WTC11 (cell line): ENCODE results near the gene ZNF577. TPM values are rescaled to one million over a fixed set of nuclear protein-coding genes. Genes with fewer than 3 reads are reported as not detected.

Source experiments
- ATAC-seq: fragments of 200-7000 bp; cut with Tn5 transposase; 2 replicates; pipeline ENCODE4 v1.10.0; 2021; ENCODE audit warnings: mild to moderate bottlenecking, moderate library complexity
- CTCF ChIA-PET: fragments of 300-600 bp; sonication (Branson Sonifier 250); formaldehyde crosslinking; loops from one replicate; lab custom pipeline; 2021; ENCODE audit warnings: antibody characterized with exemption; lab: Charles Lee
- POLR2A ChIA-PET: fragments of 350-600 bp; sonication (Branson Sonifier 250); formaldehyde crosslinking; loops from one replicate; lab custom pipeline; 2021; ENCODE audit warnings: antibody characterized with exemption; lab: Charles Lee
- DNase-seq: peaks from one replicate; pipeline ENCODE4 v3.0.0; 2021; ENCODE audit warnings: low spot score
- H3K27ac Mint-ChIP-seq: 2 replicates; pipeline ENCODE4 v1.8.0; 2021; ENCODE audit warnings: mixed read lengths
- H3K27me3 Mint-ChIP-seq: 2 replicates; pipeline ENCODE4 v1.8.0; 2021; ENCODE audit warnings: low read depth, mild to moderate bottlenecking, moderate library complexity, mixed read lengths
- H3K36me3 Mint-ChIP-seq: 2 replicates; pipeline ENCODE4 v1.8.0; 2021; ENCODE audit warnings: mixed read lengths
- H3K4me1 Mint-ChIP-seq: 2 replicates; pipeline ENCODE4 v1.8.0; 2022; ENCODE audit warnings: mixed read lengths
- H3K4me3 Mint-ChIP-seq: 2 replicates; pipeline ENCODE4 v1.8.0; 2021; ENCODE audit warnings: mild to moderate bottlenecking, moderate library complexity, mixed read lengths
- H3K9me3 Mint-ChIP-seq: 2 replicates; pipeline ENCODE4 v1.8.0; 2021; ENCODE audit warnings: mixed read lengths
- JUN ChIP-seq: sonication (generic); formaldehyde crosslinking; IDR thresholded peaks from 2 replicates; pipeline ENCODE4 v1.8.0; 2023; ENCODE audit warnings: mild to moderate bottlenecking, missing genetic modification reagents
- MYBL2 ChIP-seq: sonication (generic); formaldehyde crosslinking; IDR thresholded peaks from 2 replicates; pipeline ENCODE4 v1.8.1; 2023; ENCODE audit warnings: mild to moderate bottlenecking, moderate library complexity, missing genetic modification reagents
- NFATC4 ChIP-seq: fragments of 250-450 bp; sonication (Bioruptor Pico); IDR thresholded peaks from 2 replicates; pipeline ENCODE4 v1.9.0; 2021; ENCODE audit warnings: mild to moderate bottlenecking
- NFE2L1 ChIP-seq: sonication (generic); formaldehyde crosslinking; IDR thresholded peaks from 2 replicates; pipeline ENCODE4 v1.8.1; 2023; ENCODE audit warnings: missing genetic modification reagents
- NFYB ChIP-seq: sonication (generic); formaldehyde crosslinking; conservative IDR thresholded peaks from 2 replicates; pipeline ENCODE4 v1.8.0; 2022; ENCODE audit warnings: low read depth, missing genetic modification reagents
- PRRX2 ChIP-seq: fragments of 250-450 bp; sonication (Bioruptor Pico); IDR thresholded peaks from 2 replicates; pipeline ENCODE4 v1.8.0; 2021; ENCODE audit warnings: mild to moderate bottlenecking
- RELA ChIP-seq: sonication (generic); formaldehyde crosslinking; IDR thresholded peaks from 2 replicates; pipeline ENCODE4 v1.8.1; 2022; ENCODE audit warnings: missing genetic modification reagents, mild to moderate bottlenecking, borderline replicate concordance
- SMAD3 ChIP-seq: sonication (generic); formaldehyde crosslinking; IDR thresholded peaks from 2 replicates; pipeline ENCODE4 v1.8.0; 2022; ENCODE audit warnings: missing genetic modification reagents, mild to moderate bottlenecking, borderline replicate concordance
- TP53 ChIP-seq: sonication (generic); formaldehyde crosslinking; IDR thresholded peaks from 2 replicates; pipeline ENCODE4 v1.8.1; 2023; ENCODE audit warnings: mild to moderate bottlenecking, missing genetic modification reagents
- ZBTB21 ChIP-seq: sonication (generic); formaldehyde crosslinking; IDR thresholded peaks from 2 replicates; pipeline ENCODE4 v1.8.1; 2023; ENCODE audit warnings: mild to moderate bottlenecking, missing genetic modification reagents, borderline replicate concordance
- ZNF138 ChIP-seq: sonication (generic); formaldehyde crosslinking; conservative IDR thresholded peaks from 2 replicates; pipeline ENCODE4 v1.8.1; 2022; ENCODE audit warnings: mild to moderate bottlenecking, moderate library complexity, missing genetic modification reagents
- ZNF232 ChIP-seq: sonication (generic); formaldehyde crosslinking; IDR thresholded peaks from 2 replicates; pipeline ENCODE4 v1.8.0; 2022; ENCODE audit warnings: mild to moderate bottlenecking, missing genetic modification reagents
- ZNF317 ChIP-seq: sonication (generic); formaldehyde crosslinking; IDR thresholded peaks from 2 replicates; pipeline ENCODE4 v1.8.1; 2023; ENCODE audit warnings: low read depth, mild to moderate bottlenecking, moderate library complexity, missing genetic modification reagents, borderline replicate concordance
- total RNA-seq: library from RNA; stranded (reverse); gene quantifications from 3 replicates; pipeline ENCODE4 v1.2.3, GENCODE V29; 2021
- TF ChIP-seq, protein P1 (sequence below): sonication (generic); formaldehyde crosslinking; IDR thresholded peaks from 2 replicates; pipeline ENCODE4 v1.8.1; 2023; ENCODE audit warnings: mild to moderate bottlenecking, missing genetic modification reagents, moderate library complexity
- TF ChIP-seq, protein P2 (sequence below): sonication (generic); formaldehyde crosslinking; IDR thresholded peaks from 2 replicates; pipeline ENCODE4 v1.8.0; 2022; ENCODE audit warnings: mild to moderate bottlenecking, missing genetic modification reagents
- TF ChIP-seq, protein P3 (sequence below): fragments of 250-450 bp; sonication (Bioruptor Pico); IDR thresholded peaks from 2 replicates; pipeline ENCODE4 v1.9.0; 2021; ENCODE audit warnings: mild to moderate bottlenecking
- TF ChIP-seq, protein P4 (sequence below): sonication (generic); formaldehyde crosslinking; conservative IDR thresholded peaks from 2 replicates; pipeline ENCODE4 v1.8.1; 2022; ENCODE audit warnings: mild to moderate bottlenecking, missing genetic modification reagents
- TF ChIP-seq, protein P5 (sequence below): sonication (generic); formaldehyde crosslinking; conservative IDR thresholded peaks from 2 replicates; pipeline ENCODE4 v1.8.1; 2023; ENCODE audit warnings: mild to moderate bottlenecking, low read depth, missing genetic modification reagents, moderate library complexity
- TF ChIP-seq, protein P6 (sequence below): sonication (generic); formaldehyde crosslinking; IDR thresholded peaks from 2 replicates; pipeline ENCODE4 v1.8.1; 2023; ENCODE audit warnings: mild to moderate bottlenecking, missing genetic modification reagents, moderate library complexity
- TF ChIP-seq, protein P7 (sequence below): fragments of 250-450 bp; sonication (Bioruptor Pico); IDR thresholded peaks from 2 replicates; pipeline ENCODE4 v1.9.0; 2021; ENCODE audit warnings: moderate library complexity, mild to moderate bottlenecking, inconsistent platforms, borderline replicate concordance
- TF ChIP-seq, protein P8 (sequence below): sonication (generic); formaldehyde crosslinking; IDR thresholded peaks from 2 replicates; pipeline ENCODE4 v1.8.1; 2023; ENCODE audit warnings: mild to moderate bottlenecking, moderate library complexity, missing genetic modification reagents
- TF ChIP-seq, protein P9 (sequence below): fragments of 200-600 bp; IDR thresholded peaks from 2 replicates; pipeline ENCODE4 v1.8.0; 2022; ENCODE audit warnings: antibody characterized with exemption
- TF ChIP-seq, protein P10 (sequence below): sonication (generic); formaldehyde crosslinking; IDR thresholded peaks from 2 replicates; pipeline ENCODE4 v1.8.1; 2022; ENCODE audit warnings: mild to moderate bottlenecking, moderate library complexity, missing genetic modification reagents

ZNF577 gene
- total RNA-seq, 1 experiment from 2014 or later = 45.2 TPM

DNA sequence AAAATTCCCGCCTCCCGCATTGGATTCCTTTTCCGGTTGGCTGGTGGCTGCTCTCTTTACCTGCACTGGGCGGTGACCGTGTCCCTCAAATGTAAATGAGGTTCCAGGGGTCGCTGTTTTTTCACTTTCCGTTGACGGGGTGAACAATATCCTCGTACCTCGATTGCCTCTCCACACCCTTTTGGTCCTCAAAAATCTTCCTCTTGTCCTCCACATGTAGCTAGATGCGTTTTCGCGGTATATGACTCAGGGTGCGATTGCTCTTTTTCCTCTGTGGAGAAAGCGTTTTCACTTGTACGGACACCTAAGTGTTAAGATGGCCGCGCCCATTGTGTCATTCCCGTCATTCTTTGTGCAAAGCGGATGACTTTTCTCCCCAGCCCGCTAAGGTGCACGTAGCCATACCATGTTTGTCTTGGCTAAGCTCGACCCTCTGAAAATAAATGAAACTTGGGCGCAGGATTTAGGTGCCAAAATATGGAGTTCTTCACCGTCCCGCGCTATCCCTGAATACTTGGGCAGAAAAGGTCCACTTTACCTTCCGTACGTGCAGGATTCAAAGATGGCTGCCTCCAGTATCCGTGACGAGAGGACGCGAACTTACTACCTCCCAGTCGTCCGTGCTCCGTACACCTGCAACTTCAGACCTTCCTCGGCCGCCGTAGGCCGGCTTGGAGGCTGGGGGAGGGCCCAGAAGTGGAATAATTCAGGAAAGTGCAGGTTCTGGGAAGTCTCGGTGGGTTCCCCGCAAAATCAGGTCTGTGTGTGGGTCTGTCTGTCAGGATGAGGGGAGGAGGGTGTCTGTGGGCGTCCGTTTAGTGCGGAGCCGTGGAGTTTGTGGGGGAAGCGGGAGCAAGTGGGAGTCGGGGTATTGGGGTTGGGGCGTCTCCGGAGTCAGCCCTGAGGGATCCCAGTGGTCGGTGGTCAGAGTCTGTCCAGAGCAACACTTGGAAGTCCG, 39.3 kb upstream of the ZNF577 start, which contains the start of gene ZNF613 (continued):
- TF ChIP-seq, protein P1, sequence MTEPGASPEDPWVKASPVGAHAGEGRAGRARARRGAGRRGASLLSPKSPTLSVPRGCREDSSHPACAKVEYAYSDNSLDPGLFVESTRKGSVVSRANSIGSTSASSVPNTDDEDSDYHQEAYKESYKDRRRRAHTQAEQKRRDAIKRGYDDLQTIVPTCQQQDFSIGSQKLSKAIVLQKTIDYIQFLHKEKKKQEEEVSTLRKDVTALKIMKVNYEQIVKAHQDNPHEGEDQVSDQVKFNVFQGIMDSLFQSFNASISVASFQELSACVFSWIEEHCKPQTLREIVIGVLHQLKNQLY = no peak
- TF ChIP-seq RELA (CRISPR knock-in tag) (no peak), TP53 (CRISPR knock-in tag) (no peak), NFATC4 (no peak), PRRX2 (no peak), NFE2L1 (peak; percentile 9; the same call in 1 of the 2 replicates), MYBL2 (CRISPR knock-in tag) (no peak), ZNF232 (no peak), NFYB (peak; percentile 68), ZNF138 (CRISPR knock-in tag) (no peak), ZBTB21 (CRISPR knock-in tag) (no peak)
- TF ChIP-seq, protein P2, sequence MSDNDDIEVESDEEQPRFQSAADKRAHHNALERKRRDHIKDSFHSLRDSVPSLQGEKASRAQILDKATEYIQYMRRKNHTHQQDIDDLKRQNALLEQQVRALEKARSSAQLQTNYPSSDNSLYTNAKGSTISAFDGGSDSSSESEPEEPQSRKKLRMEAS (CRISPR knock-in tag) = peak; percentile 47; the same call in 1 of the 2 replicates
- TF ChIP-seq, protein P3, sequence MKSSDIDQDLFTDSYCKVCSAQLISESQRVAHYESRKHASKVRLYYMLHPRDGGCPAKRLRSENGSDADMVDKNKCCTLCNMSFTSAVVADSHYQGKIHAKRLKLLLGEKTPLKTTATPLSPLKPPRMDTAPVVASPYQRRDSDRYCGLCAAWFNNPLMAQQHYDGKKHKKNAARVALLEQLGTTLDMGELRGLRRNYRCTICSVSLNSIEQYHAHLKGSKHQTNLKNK = no peak
- TF ChIP-seq, protein P4, sequence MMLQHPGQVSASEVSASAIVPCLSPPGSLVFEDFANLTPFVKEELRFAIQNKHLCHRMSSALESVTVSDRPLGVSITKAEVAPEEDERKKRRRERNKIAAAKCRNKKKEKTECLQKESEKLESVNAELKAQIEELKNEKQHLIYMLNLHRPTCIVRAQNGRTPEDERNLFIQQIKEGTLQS (CRISPR knock-in tag) = no peak
- TF ChIP-seq, protein P5, sequence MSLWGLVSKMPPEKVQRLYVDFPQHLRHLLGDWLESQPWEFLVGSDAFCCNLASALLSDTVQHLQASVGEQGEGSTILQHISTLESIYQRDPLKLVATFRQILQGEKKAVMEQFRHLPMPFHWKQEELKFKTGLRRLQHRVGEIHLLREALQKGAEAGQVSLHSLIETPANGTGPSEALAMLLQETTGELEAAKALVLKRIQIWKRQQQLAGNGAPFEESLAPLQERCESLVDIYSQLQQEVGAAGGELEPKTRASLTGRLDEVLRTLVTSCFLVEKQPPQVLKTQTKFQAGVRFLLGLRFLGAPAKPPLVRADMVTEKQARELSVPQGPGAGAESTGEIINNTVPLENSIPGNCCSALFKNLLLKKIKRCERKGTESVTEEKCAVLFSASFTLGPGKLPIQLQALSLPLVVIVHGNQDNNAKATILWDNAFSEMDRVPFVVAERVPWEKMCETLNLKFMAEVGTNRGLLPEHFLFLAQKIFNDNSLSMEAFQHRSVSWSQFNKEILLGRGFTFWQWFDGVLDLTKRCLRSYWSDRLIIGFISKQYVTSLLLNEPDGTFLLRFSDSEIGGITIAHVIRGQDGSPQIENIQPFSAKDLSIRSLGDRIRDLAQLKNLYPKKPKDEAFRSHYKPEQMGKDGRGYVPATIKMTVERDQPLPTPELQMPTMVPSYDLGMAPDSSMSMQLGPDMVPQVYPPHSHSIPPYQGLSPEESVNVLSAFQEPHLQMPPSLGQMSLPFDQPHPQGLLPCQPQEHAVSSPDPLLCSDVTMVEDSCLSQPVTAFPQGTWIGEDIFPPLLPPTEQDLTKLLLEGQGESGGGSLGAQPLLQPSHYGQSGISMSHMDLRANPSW = no peak
- TF ChIP-seq, protein P6, sequence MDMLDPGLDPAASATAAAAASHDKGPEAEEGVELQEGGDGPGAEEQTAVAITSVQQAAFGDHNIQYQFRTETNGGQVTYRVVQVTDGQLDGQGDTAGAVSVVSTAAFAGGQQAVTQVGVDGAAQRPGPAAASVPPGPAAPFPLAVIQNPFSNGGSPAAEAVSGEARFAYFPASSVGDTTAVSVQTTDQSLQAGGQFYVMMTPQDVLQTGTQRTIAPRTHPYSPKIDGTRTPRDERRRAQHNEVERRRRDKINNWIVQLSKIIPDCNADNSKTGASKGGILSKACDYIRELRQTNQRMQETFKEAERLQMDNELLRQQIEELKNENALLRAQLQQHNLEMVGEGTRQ = no peak
- TF ChIP-seq, all 79 proteins: peak for 10

DNA sequence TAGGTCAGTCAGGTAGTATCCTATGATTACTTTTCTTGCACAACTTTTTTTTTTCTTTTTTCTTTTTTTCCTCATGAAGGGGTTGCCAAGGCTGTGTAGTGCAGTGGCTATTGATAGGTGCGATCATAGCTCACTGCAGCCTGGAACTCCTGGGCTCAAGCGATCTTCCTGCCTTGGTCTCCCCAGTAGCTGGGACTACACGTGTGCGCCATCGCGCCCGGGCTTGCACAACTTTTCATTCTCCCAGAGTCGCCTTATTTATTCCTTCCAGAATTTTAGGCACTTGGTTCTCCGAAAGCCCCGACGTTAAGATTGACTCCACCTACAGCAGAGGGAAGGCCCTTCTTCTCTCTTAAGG, 38.7 kb upstream of the ZNF577 start:
- ATAC-seq (no peak), DNase-seq (no peak)
- ChIA-PET CTCF (no interaction called here), POLR2A (no interaction called here)
- peak overlapping the region; percentile 99 for H3K4me3 Mint-ChIP-seq
- TF ChIP-seq TP53 (CRISPR knock-in tag) (no peak), JUN (CRISPR knock-in tag) (no peak), SMAD3 (CRISPR knock-in tag) (no peak), ZNF317 (CRISPR knock-in tag) (no peak), ZBTB21 (CRISPR knock-in tag) (no peak)
- TF ChIP-seq, protein P7, sequence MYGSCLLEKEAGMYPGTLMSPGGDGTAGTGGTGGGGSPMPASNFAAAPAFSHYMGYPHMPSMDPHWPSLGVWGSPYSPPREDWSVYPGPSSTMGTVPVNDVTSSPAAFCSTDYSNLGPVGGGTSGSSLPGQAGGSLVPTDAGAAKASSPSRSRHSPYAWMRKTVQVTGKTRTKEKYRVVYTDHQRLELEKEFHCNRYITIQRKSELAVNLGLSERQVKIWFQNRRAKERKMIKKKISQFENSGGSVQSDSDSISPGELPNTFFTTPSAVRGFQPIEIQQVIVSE (CRISPR knock-in tag) = no peak
- TF ChIP-seq, protein P8, sequence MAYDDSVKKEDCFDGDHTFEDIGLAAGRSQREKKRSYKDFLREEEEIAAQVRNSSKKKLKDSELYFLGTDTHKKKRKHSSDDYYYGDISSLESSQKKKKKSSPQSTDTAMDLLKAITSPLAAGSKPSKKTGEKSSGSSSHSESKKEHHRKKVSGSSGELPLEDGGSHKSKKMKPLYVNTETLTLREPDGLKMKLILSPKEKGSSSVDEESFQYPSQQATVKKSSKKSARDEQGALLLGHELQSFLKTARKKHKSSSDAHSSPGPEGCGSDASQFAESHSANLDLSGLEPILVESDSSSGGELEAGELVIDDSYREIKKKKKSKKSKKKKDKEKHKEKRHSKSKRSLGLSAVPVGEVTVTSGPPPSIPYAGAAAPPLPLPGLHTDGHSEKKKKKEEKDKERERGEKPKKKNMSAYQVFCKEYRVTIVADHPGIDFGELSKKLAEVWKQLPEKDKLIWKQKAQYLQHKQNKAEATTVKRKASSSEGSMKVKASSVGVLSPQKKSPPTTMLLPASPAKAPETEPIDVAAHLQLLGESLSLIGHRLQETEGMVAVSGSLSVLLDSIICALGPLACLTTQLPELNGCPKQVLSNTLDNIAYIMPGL = no peak
- TF ChIP-seq, protein P9, sequence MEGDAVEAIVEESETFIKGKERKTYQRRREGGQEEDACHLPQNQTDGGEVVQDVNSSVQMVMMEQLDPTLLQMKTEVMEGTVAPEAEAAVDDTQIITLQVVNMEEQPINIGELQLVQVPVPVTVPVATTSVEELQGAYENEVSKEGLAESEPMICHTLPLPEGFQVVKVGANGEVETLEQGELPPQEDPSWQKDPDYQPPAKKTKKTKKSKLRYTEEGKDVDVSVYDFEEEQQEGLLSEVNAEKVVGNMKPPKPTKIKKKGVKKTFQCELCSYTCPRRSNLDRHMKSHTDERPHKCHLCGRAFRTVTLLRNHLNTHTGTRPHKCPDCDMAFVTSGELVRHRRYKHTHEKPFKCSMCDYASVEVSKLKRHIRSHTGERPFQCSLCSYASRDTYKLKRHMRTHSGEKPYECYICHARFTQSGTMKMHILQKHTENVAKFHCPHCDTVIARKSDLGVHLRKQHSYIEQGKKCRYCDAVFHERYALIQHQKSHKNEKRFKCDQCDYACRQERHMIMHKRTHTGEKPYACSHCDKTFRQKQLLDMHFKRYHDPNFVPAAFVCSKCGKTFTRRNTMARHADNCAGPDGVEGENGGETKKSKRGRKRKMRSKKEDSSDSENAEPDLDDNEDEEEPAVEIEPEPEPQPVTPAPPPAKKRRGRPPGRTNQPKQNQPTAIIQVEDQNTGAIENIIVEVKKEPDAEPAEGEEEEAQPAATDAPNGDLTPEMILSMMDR = no peak
- TF ChIP-seq, protein P10, sequence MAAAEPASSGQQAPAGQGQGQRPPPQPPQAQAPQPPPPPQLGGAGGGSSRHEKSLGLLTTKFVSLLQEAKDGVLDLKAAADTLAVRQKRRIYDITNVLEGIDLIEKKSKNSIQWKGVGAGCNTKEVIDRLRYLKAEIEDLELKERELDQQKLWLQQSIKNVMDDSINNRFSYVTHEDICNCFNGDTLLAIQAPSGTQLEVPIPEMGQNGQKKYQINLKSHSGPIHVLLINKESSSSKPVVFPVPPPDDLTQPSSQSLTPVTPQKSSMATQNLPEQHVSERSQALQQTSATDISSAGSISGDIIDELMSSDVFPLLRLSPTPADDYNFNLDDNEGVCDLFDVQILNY (CRISPR knock-in tag) = no peak
- peaks cover 52% of the 10 kb centered on the region for H3K9me3 Mint-ChIP-seq
- H3K27me3 Mint-ChIP-seq = peaks cover 20% of the 10 kb centered on the region
- peaks cover 82% of the 10 kb centered on the region for H3K36me3 Mint-ChIP-seq
- peaks cover 20% of the 10 kb centered on the region for H3K4me1 Mint-ChIP-seq
- H3K27ac Mint-ChIP-seq = peak overlapping the region; percentile 100
